Measurements from ENCODE around the gene IPO4.

GRCh38 chr14:24132976-24133375, 55.6 kb downstream of the IPO4 start:
- TF ChIP-seq TAF1 (IDR thresholded peaks at IDR 0.05; ENCODE audit: borderline replicate concordance, insufficient read depth, low read length) (no peak), POLR2AphosphoS5 (IDR thresholded peaks at IDR 0.05; ENCODE audit: low read depth, low read length) (no peak), REST (IDR thresholded peaks at IDR 0.05; ENCODE audit: insufficient read depth in 1 of 2, low read depth in 2 of 2, low read length in 2 of 2) (no peak)

All from PFSK-1 (cell line).